ENCODE measurements around the gene OR1E2. TPM values are rescaled to one million over a fixed set of nuclear protein-coding genes. Genes with fewer than 3 reads are reported as not detected.
"Not testable (repeated sequence)": the region's sequence is repeated elsewhere in the genome, so short reads cannot be mapped to it uniquely, and the experiment has no call there.

The OR1E2 gene
- total RNA-seq (not detected), polyA plus RNA-seq (ENCODE audit: insufficient read depth in 1 of 8, insufficient read length in 8 of 8, low replicate concordance in 1 of 8) (not detected)
- long read RNA-seq, donor 1: 0 reads
- long read RNA-seq, donor 2: 0 reads
- long read RNA-seq, donor 3: 0 reads
- long read RNA-seq, donor 4: 0 reads
- long read RNA-seq, donor 5: 0 reads
- long read RNA-seq, donor 6: 0 reads
- long read RNA-seq, donor 7: 0 reads
- long read RNA-seq, donor 8: 0 reads
- long read RNA-seq, donor 9: 0 reads
- long read RNA-seq, donor 10: 0 reads
- long read RNA-seq, donor 11: 0 reads

- Histone ChIP-seq H3K9me3 (replicated peaks; ENCODE audit: control insufficient read depth, low read depth, low read length) (no peaks in the 10 kb centered on the region), H3K4me1 (ENCODE audit: control insufficient read depth, insufficient read depth, low read length) (no peaks in the 10 kb centered on the region), H3K36me3 (ENCODE audit: control insufficient read depth, insufficient read depth, low read length) (no peaks in the 10 kb centered on the region), H3K27me3 (ENCODE audit: control insufficient read depth, insufficient read depth, low read length) (no peaks in the 10 kb centered on the region), H3K4me3 (ENCODE audit: low read length) (no peak within 1 kb of the TSS), H3K27ac (ENCODE audit: low read length) (no peak within 1 kb of the TSS)
- no peak for DNase-seq
- WGBS (ENCODE audit: insufficient coverage): 86% methylated on average over 2 of the region's 3 CpGs
Observed at GRCh38 chr17:3433741-3434140, at the start of gene OR1E2. Gene OR1E2, minus strand, starts transcription at chr17:3433841. Its CDS starts 0 bp downstream, at chr17:3433841.

GRCh38 chr17:3482852-3483251 lies 49.2 kb upstream of the OR1E2 start:
- Histone ChIP-seq H3K27ac (ENCODE audit: low read length) (no peak overlapping the region), H3K9me3 (replicated peaks; ENCODE audit: control insufficient read depth, low read depth, low read length) (no peaks in the 10 kb centered on the region), H3K27me3 (ENCODE audit: control insufficient read depth, insufficient read depth, low read length) (no peaks in the 10 kb centered on the region), H3K36me3 (ENCODE audit: control insufficient read depth, insufficient read depth, low read length) (no peaks in the 10 kb centered on the region), H3K4me3 (ENCODE audit: low read length) (no peak overlapping the region), H3K4me1 (ENCODE audit: control insufficient read depth, insufficient read depth, low read length) (no peaks in the 10 kb centered on the region)
- WGBS (ENCODE audit: insufficient coverage): no CpG with 5 or more reads among the region's 3 CpGs
- DNase-seq: no peak

GRCh38 chr17:3479988-3480387 lies 46.3 kb upstream of the OR1E2 start:
- Histone ChIP-seq H3K4me3 (ENCODE audit: low read length) (no peak overlapping the region), H3K36me3 (ENCODE audit: control insufficient read depth, insufficient read depth, low read length) (no peaks in the 10 kb centered on the region), H3K27ac (ENCODE audit: low read length) (no peak overlapping the region), H3K9me3 (replicated peaks; ENCODE audit: control insufficient read depth, low read depth, low read length) (no peaks in the 10 kb centered on the region), H3K27me3 (ENCODE audit: control insufficient read depth, insufficient read depth, low read length) (no peaks in the 10 kb centered on the region), H3K4me1 (ENCODE audit: control insufficient read depth, insufficient read depth, low read length) (peaks cover 2% of the 10 kb centered on the region)
- 100% methylated on average over 1 of the region's 3 CpGs for WGBS (ENCODE audit: insufficient coverage)
- DNase-seq: no peak

- H3K36me3 ChIP-seq (ENCODE audit: control insufficient read depth, insufficient read depth, low read length): no peaks in the 10 kb centered on the region
- no peaks in the 10 kb centered on the region for H3K27me3 ChIP-seq (ENCODE audit: control insufficient read depth, insufficient read depth, low read length)
- no peaks in the 10 kb centered on the region for H3K9me3 ChIP-seq (replicated peaks; ENCODE audit: control insufficient read depth, low read depth, low read length)
- peaks cover 2% of the 10 kb centered on the region for H3K4me1 ChIP-seq (ENCODE audit: control insufficient read depth, insufficient read depth, low read length)
- peak within 1 kb of the TSS; percentile 2 for H3K4me3 ChIP-seq (ENCODE audit: low read length)
- peak; percentile 75 for DNase-seq
- peak within 1 kb of the TSS; percentile 42 for H3K27ac ChIP-seq (ENCODE audit: low read length)
- 40% methylated on average over 1 of the region's 7 CpGs for WGBS (ENCODE audit: insufficient coverage)
Observed at GRCh38 chr17:3475812-3476610, 42.4 kb upstream of the OR1E2 start, which contains the start of gene ASPA. Gene ASPA, plus strand, starts transcription at chr17:3475997. Its CDS starts 163 bp downstream, at chr17:3476160.

GRCh38 chr17:3475251-3475685 lies 41.6 kb upstream of the OR1E2 start:
- Histone ChIP-seq H3K4me3 (ENCODE audit: low read length) (no peak overlapping the region), H3K36me3 (ENCODE audit: control insufficient read depth, insufficient read depth, low read length) (no peaks in the 10 kb centered on the region), H3K9me3 (replicated peaks; ENCODE audit: control insufficient read depth, low read depth, low read length) (no peaks in the 10 kb centered on the region), H3K4me1 (ENCODE audit: control insufficient read depth, insufficient read depth, low read length) (peaks cover 2% of the 10 kb centered on the region), H3K27ac (ENCODE audit: low read length) (peak overlapping the region; percentile 42), H3K27me3 (ENCODE audit: control insufficient read depth, insufficient read depth, low read length) (no peaks in the 10 kb centered on the region)
- DNase-seq: peak; percentile 73
- 43% methylated on average over 3 of the region's 4 CpGs for WGBS (ENCODE audit: insufficient coverage)

- peak; percentile 65 for DNase-seq
- peaks cover 2% of the 10 kb centered on the region for H3K4me1 ChIP-seq (ENCODE audit: control insufficient read depth, insufficient read depth, low read length)
- no peaks in the 10 kb centered on the region for H3K27me3 ChIP-seq (ENCODE audit: control insufficient read depth, insufficient read depth, low read length)
- H3K4me3 ChIP-seq (ENCODE audit: low read length): no peak overlapping the region
- peak overlapping the region; percentile 42 for H3K27ac ChIP-seq (ENCODE audit: low read length)
- H3K9me3 ChIP-seq (replicated peaks; ENCODE audit: control insufficient read depth, low read depth, low read length): no peaks in the 10 kb centered on the region
- whole genome bisulfite sequencing (ENCODE audit: insufficient coverage): no CpG with 5 or more reads among the region's 3 CpGs
- no peaks in the 10 kb centered on the region for H3K36me3 ChIP-seq (ENCODE audit: control insufficient read depth, insufficient read depth, low read length)
Observed at GRCh38 chr17:3474212-3474611, 40.6 kb upstream of the OR1E2 start.

GRCh38 chr17:3472137-3472536 lies 38.5 kb upstream of the OR1E2 start:
- Histone ChIP-seq H3K27me3 (ENCODE audit: control insufficient read depth, insufficient read depth, low read length) (no peaks in the 10 kb centered on the region), H3K4me3 (ENCODE audit: low read length) (no peak overlapping the region), H3K9me3 (replicated peaks; ENCODE audit: control insufficient read depth, low read depth, low read length) (no peaks in the 10 kb centered on the region), H3K27ac (ENCODE audit: low read length) (no peak overlapping the region), H3K4me1 (ENCODE audit: control insufficient read depth, insufficient read depth, low read length) (peaks cover 2% of the 10 kb centered on the region), H3K36me3 (ENCODE audit: control insufficient read depth, insufficient read depth, low read length) (no peaks in the 10 kb centered on the region)
- DNase-seq: no peak
- 89% methylated on average over 14 of the region's 21 CpGs for WGBS (ENCODE audit: insufficient coverage)

- no peak within 1 kb of the TSS for H3K4me3 ChIP-seq (ENCODE audit: low read length)
- no peaks in the 10 kb centered on the region for H3K27me3 ChIP-seq (ENCODE audit: control insufficient read depth, insufficient read depth, low read length)
- no peak for DNase-seq
- H3K4me1 ChIP-seq (ENCODE audit: control insufficient read depth, insufficient read depth, low read length): peaks cover 2% of the 10 kb centered on the region
- H3K27ac ChIP-seq (ENCODE audit: low read length): no peak within 1 kb of the TSS
- H3K36me3 ChIP-seq (ENCODE audit: control insufficient read depth, insufficient read depth, low read length): no peaks in the 10 kb centered on the region
- H3K9me3 ChIP-seq (replicated peaks; ENCODE audit: control insufficient read depth, low read depth, low read length): no peaks in the 10 kb centered on the region
- 93% methylated on average over 38 of the region's 38 CpGs for WGBS (ENCODE audit: insufficient coverage)
Observed at GRCh38 chr17:3471599-3471998, 38.0 kb upstream of the OR1E2 start, which contains the start of gene SPATA22. Gene SPATA22, minus strand, starts transcription at chr17:3471819. Its CDS starts 2,494 bp downstream, at chr17:3469325.

- no peak overlapping the region for H3K27ac ChIP-seq (ENCODE audit: low read length)
- H3K9me3 ChIP-seq (replicated peaks; ENCODE audit: control insufficient read depth, low read depth, low read length): no peaks in the 10 kb centered on the region
- H3K36me3 ChIP-seq (ENCODE audit: control insufficient read depth, insufficient read depth, low read length): no peaks in the 10 kb centered on the region
- no CpG with 5 or more reads among the region's 5 CpGs for WGBS (ENCODE audit: insufficient coverage)
- DNase-seq: no peak
- no peak overlapping the region for H3K4me3 ChIP-seq (ENCODE audit: low read length)
- no peaks in the 10 kb centered on the region for H3K4me1 ChIP-seq (ENCODE audit: control insufficient read depth, insufficient read depth, low read length)
- H3K27me3 ChIP-seq (ENCODE audit: control insufficient read depth, insufficient read depth, low read length): no peaks in the 10 kb centered on the region
Observed at GRCh38 chr17:3469529-3469928, 35.9 kb upstream of the OR1E2 start.

- not testable (repeated sequence) for H3K9me3 ChIP-seq (replicated peaks; ENCODE audit: control insufficient read depth, low read depth, low read length); DNase-seq; H3K36me3 ChIP-seq (ENCODE audit: control insufficient read depth, insufficient read depth, low read length); H3K27me3 ChIP-seq (ENCODE audit: control insufficient read depth, insufficient read depth, low read length); H3K4me1 ChIP-seq (ENCODE audit: control insufficient read depth, insufficient read depth, low read length); H3K4me3 ChIP-seq (ENCODE audit: low read length); H3K27ac ChIP-seq (ENCODE audit: low read length)
- WGBS (ENCODE audit: insufficient coverage): no CpG with 5 or more reads among the region's 1 CpG
Observed at GRCh38 chr17:3466355-3466754, 32.7 kb upstream of the OR1E2 start.

Data from muscle of leg (tissue), 16 donors.